ENCODE measurements around the gene PCSK4.

Gene PCSK4

GRCh38 chr19:1488282-1488601 lies 1.9 kb downstream of the PCSK4 start:
- H3K4me1 ChIP-seq, result peaks cover 3% of the 10 kb centered on the region
- TF ChIP-seq CTCF (IDR thresholded peaks at IDR 0.05), result no peak
- no peak overlapping the region for H3K4me2 ChIP-seq (ENCODE audit: low read length)
- H3K36me3 ChIP-seq (ENCODE audit: control insufficient read depth, insufficient read depth, low read length), result no peaks in the 10 kb centered on the region
- no peak overlapping the region for H3K27ac ChIP-seq
- H3K9me3 ChIP-seq (ENCODE audit: control insufficient read depth, low read length), result no peaks in the 10 kb centered on the region
- H3K27me3 ChIP-seq (ENCODE audit: control insufficient read depth, insufficient read depth, low read length), result no peaks in the 10 kb centered on the region
- no peaks in the 10 kb centered on the region for H3K79me2 ChIP-seq
- H3K4me3 ChIP-seq (ENCODE audit: low read depth, low read length), result no peak overlapping the region
- H2AFZ ChIP-seq, result no peak overlapping the region
- no peak overlapping the region for H3K9ac ChIP-seq

- H3K4me2 ChIP-seq (ENCODE audit: low read length), result no peak overlapping the region
- H3K79me2 ChIP-seq, result no peaks in the 10 kb centered on the region
- H3K36me3 ChIP-seq (ENCODE audit: control insufficient read depth, insufficient read depth, low read length), result no peaks in the 10 kb centered on the region
- no peaks in the 10 kb centered on the region for H3K27me3 ChIP-seq (ENCODE audit: control insufficient read depth, insufficient read depth, low read length)
- H3K9me3 ChIP-seq (ENCODE audit: control insufficient read depth, low read length), result no peaks in the 10 kb centered on the region
- H3K27ac ChIP-seq, result no peak overlapping the region
- H3K4me1 ChIP-seq, result peaks cover 3% of the 10 kb centered on the region
- no peak overlapping the region for H3K9ac ChIP-seq
- H2AFZ ChIP-seq, result no peak overlapping the region
- no peak overlapping the region for H3K4me3 ChIP-seq (ENCODE audit: low read depth, low read length)
- TF ChIP-seq CTCF (IDR thresholded peaks at IDR 0.05), result no peak
These were observed 2.4 kb downstream of the PCSK4 start for GRCh38 chr19:1487576-1488281.

DNA sequence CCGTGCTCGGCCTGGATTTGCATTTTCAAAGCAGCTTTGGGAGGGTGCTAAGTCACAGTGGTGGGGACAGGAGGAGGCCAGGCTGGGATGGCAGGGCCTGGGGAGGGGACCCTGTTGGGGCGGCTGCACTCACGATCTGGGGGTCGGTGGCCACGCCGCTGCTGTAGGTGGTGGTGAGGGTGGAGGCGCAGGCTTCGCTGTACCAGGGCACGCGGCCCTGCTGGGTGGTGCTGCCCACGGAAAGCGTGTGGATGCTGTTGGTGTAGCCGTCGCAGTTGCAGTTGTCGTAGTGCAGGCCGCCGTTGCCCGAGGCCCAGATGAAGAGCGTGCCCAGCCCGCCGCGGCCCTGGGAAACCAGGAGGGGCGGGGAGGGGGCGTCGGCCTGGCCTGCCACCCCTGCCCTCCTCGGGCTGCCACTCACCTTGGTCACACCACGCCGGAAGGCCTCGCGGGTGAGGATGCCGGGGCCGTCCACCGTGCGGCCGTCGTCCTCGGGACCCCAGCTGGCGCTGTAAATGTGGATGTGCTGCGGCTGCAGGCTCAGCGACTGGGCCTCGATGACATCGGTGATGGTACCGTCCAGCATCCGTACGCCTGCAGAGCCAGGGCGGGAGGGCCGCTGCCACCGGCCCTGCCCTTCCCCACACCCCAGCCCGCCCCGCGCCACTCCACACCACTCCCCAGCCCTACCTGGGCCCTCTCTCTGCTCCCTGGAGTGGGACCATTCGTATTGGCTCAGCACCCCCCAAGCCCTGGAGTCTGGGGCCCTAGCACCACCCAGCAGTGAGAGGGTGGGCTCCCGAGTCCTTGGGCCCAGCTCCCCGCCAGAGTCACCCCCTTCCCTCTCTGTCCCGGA lies 3.2 kb downstream of the PCSK4 start:
- no peak overlapping the region for H3K9ac ChIP-seq
- no peaks in the 10 kb centered on the region for H3K9me3 ChIP-seq (ENCODE audit: control insufficient read depth, low read length)
- no peak overlapping the region for H3K4me2 ChIP-seq (ENCODE audit: low read length)
- H3K4me3 ChIP-seq (ENCODE audit: low read depth, low read length), result no peak overlapping the region
- TF ChIP-seq CTCF (IDR thresholded peaks at IDR 0.05), result no peak
- H3K4me1 ChIP-seq, result peaks cover 3% of the 10 kb centered on the region
- H3K27me3 ChIP-seq (ENCODE audit: control insufficient read depth, insufficient read depth, low read length), result no peaks in the 10 kb centered on the region
- H3K79me2 ChIP-seq, result no peaks in the 10 kb centered on the region
- no peak overlapping the region for H3K27ac ChIP-seq
- H2AFZ ChIP-seq, result no peak overlapping the region
- H3K36me3 ChIP-seq (ENCODE audit: control insufficient read depth, insufficient read depth, low read length), result no peaks in the 10 kb centered on the region

- H3K4me1 ChIP-seq, result peaks cover 2% of the 10 kb centered on the region
- no peak overlapping the region for H3K4me3 ChIP-seq (ENCODE audit: low read depth, low read length)
- H3K4me2 ChIP-seq (ENCODE audit: low read length), result no peak overlapping the region
- H2AFZ ChIP-seq, result no peak overlapping the region
- H3K9me3 ChIP-seq (ENCODE audit: control insufficient read depth, low read length), result no peaks in the 10 kb centered on the region
- no peak overlapping the region for H3K27ac ChIP-seq
- H3K79me2 ChIP-seq, result no peaks in the 10 kb centered on the region
- no peaks in the 10 kb centered on the region for H3K27me3 ChIP-seq (ENCODE audit: control insufficient read depth, insufficient read depth, low read length)
- TF ChIP-seq CTCF (IDR thresholded peaks at IDR 0.05), result no peak
- no peak overlapping the region for H3K9ac ChIP-seq
- H3K36me3 ChIP-seq (ENCODE audit: control insufficient read depth, insufficient read depth, low read length), result no peaks in the 10 kb centered on the region
These were observed 6.1 kb downstream of the PCSK4 start for GRCh38 chr19:1483979-1484428.
